Testis (tissue), 3 donors: ENCODE measurements around the gene RNF149. TPM values are rescaled to one million over a fixed set of nuclear protein-coding genes. Genes with fewer than 3 reads are reported as not detected.

Experiments
- DNase-seq: peaks from one replicate; pipeline ENCODE4 v3.0.0-alpha.2; 2019
- H3K27ac ChIP-seq, 2 donors: fragments of 200-600 bp; sonication (generic); one replicate each; pipeline ENCODE4 v1.5.1; 2019
- H3K27me3 ChIP-seq: fragments of 200-600 bp; sonication (generic); one replicate; pipeline ENCODE4 v1.5.1; 2019
- H3K36me3 ChIP-seq: fragments of 200-600 bp; sonication (generic); one replicate; pipeline ENCODE4 v1.5.1; 2017; ENCODE audit warnings: low read depth; ENCODE audit errors: missing control alignments
- H3K4me1 ChIP-seq: fragments of 200-600 bp; sonication (generic); one replicate; pipeline ENCODE4 v1.5.1; 2019
- H3K4me3 ChIP-seq, 2 donors: fragments of 200-600 bp; sonication (generic); one replicate each; pipeline ENCODE4 v1.5.1; 2017 to 2019
- H3K9me3 ChIP-seq: fragments of 200-600 bp; sonication (generic); one replicate; pipeline ENCODE4 v1.5.1; 2017
- POLR2A ChIP-seq: fragments of 450-650 bp; IDR thresholded peaks from one replicate; pipeline ENCODE4 v1.6.1; 2017; ENCODE audit warnings: antibody characterized with exemption, mild to moderate bottlenecking, moderate library complexity
- WGBS, 2 donors: methylation state at CpG; one replicate each; pipeline ENCODE4 v1.1.5; 2018; 5-methylcytosine and 5-hydroxymethylcytosine counted together
- intact Hi-C: fragments of 100-400 bp; cut with DNase I; formaldehyde crosslinking; loops from one replicate; pipeline ENCODE4 v1.15.1; 2023; ENCODE audit warnings: low total_unique reads
- polyA plus RNA-seq: library from polyadenylated mRNA; stranded (reverse); fragments of 350-450 nt; fragmentation: Illumina TruSeq; extraction: RNeasy Lipid Tissue Mini Kit (QIAGEN cat#74804); gene quantifications from one replicate; pipeline ENCODE4 v1.2.3, GENCODE V29; 2014; ENCODE audit warnings: low read depth, low replicate concordance; ENCODE audit not compliant: insufficient read depth
- total RNA-seq, 2 donors: library from RNA; depleted of rRNA; stranded (reverse); fragments of >200 nt; gene quantifications; one replicate each; pipeline ENCODE4 v1.2.3, GENCODE V29; 2016
- TF ChIP-seq, protein P1 (sequence below), 3 experiments: fragments of 450-650 bp in 2 of 3; fragments of 200-600 bp in 1 of 3; sonication (generic) in 1 of 3; IDR thresholded peaks; one replicate each; pipeline ENCODE4 v1.5.1; 2016 to 2019; ENCODE audit warnings: antibody characterized with exemption in 3 of 3, mild to moderate bottlenecking in 2 of 3, moderate library complexity in 1 of 3

RNF149 gene
- total and polyA plus RNA-seq, 3 donors from 2014 or later = 58.0 to 107 (median 95.0) TPM

DNA sequence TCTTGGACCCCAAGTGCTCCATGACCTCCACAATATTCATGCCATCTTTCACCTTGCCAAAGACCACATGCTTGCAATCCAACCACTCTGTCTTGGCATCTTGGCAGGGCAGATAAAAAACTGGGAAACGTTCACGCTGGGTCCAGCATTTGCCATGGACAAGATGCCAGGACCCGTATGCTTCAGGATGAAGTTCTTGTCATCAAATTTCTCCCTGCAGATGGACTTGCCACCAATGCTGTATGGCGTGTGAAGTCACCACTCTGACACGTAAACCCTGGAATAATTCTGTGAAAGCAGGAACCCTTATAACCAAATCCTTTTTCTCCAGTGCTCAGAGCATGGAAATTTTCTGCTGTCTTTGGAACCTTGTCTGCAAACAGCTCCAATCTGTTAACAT lies 34.4 kb downstream of the RNF149 start:
- Histone ChIP-seq H3K4me1 (no peaks in the 10 kb centered on the region), H3K36me3 (no peaks in the 10 kb centered on the region), H3K27me3 (no peaks in the 10 kb centered on the region), H3K27ac (no peak overlapping the region), H3K4me3 (no peak overlapping the region), H3K9me3 (no peaks in the 10 kb centered on the region)
- TF ChIP-seq, protein P1, sequence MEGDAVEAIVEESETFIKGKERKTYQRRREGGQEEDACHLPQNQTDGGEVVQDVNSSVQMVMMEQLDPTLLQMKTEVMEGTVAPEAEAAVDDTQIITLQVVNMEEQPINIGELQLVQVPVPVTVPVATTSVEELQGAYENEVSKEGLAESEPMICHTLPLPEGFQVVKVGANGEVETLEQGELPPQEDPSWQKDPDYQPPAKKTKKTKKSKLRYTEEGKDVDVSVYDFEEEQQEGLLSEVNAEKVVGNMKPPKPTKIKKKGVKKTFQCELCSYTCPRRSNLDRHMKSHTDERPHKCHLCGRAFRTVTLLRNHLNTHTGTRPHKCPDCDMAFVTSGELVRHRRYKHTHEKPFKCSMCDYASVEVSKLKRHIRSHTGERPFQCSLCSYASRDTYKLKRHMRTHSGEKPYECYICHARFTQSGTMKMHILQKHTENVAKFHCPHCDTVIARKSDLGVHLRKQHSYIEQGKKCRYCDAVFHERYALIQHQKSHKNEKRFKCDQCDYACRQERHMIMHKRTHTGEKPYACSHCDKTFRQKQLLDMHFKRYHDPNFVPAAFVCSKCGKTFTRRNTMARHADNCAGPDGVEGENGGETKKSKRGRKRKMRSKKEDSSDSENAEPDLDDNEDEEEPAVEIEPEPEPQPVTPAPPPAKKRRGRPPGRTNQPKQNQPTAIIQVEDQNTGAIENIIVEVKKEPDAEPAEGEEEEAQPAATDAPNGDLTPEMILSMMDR (IDR thresholded peaks at IDR 0.05) = no peak
- no peak for TF ChIP-seq POLR2A
- intact Hi-C loops = no loop called here
- DNase-seq = no peak
- WGBS, 2 donors = 88 to 94% methylated on average over 5 of the region's 5 CpGs

DNA sequence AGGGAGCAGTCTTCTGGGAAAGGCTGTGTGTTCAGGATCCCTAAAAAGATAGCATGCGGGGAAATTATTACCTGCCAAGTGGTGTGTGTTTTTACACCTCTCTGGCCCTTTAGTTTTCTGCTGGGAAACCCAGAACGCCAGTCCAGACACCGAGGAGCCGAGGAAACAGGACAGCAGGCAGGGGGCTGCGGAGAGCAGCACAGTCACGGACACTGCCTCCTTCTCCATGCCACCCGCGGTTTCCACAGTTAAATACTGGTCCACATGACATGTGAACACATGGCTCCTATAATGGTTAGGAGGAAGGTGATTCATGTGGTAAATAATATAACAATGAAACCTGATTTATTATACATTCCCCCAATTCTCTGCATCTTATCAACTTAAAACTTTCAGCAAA lies 35.4 kb downstream of the RNF149 start:
- Histone ChIP-seq H3K36me3 (no peaks in the 10 kb centered on the region), H3K4me3 (no peak overlapping the region), H3K27ac (no peak overlapping the region), H3K9me3 (no peaks in the 10 kb centered on the region), H3K4me1 (no peaks in the 10 kb centered on the region), H3K27me3 (no peaks in the 10 kb centered on the region)
- DNase-seq = no peak
- no peak for TF ChIP-seq POLR2A
- TF ChIP-seq, protein P1 (IDR thresholded peaks at IDR 0.05) = no peak
- intact Hi-C loops = no loop called here
- 74 to 79% methylated on average over 8 of the region's 8 CpGs for WGBS, 2 donors

DNA sequence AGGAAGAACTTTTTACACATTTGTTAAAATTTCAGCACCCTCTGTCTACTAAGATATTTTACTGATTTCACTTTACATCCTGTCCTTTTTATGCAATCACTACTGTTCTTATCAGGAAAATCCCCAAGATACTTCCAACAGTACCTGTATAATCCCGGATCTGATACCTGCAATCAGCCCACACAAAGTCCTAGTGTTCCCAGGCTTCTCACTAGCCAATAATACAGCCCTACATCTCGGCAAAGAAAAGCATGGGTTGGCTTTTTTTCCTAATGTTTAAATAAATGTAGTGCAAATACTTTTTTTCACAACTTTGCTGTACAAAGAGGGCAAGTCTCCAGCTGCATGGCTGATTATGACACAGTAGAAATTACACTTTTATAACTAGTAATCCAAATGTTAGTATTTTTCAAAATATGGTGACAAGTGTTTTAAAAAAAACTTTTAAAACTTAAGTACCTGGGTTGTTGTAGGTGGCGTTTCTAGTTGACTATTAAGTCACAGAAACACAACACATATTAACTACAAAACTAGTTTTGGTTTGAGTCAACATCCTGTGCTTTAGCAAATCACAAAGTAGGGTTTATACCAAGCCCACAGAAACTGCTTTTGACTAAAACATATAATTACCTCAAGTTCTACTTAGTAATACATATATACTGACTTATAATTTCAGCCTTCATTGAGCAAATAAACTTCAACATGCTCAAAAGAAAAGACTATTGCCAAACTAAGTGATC lies 36.3 kb downstream of the RNF149 start:
- no peaks in the 10 kb centered on the region for H3K36me3 ChIP-seq
- no peak for DNase-seq
- no peak overlapping the region for H3K27ac ChIP-seq
- TF ChIP-seq, protein P1 (IDR thresholded peaks at IDR 0.05) = no peak
- no peak for TF ChIP-seq POLR2A
- WGBS, 2 donors = 75 to 82% methylated on average over 3 of the region's 3 CpGs
- no peak overlapping the region for H3K4me3 ChIP-seq
- H3K9me3 ChIP-seq = no peaks in the 10 kb centered on the region
- intact Hi-C loops = no loop called here
- H3K4me1 ChIP-seq = no peaks in the 10 kb centered on the region
- H3K27me3 ChIP-seq = no peaks in the 10 kb centered on the region

DNA sequence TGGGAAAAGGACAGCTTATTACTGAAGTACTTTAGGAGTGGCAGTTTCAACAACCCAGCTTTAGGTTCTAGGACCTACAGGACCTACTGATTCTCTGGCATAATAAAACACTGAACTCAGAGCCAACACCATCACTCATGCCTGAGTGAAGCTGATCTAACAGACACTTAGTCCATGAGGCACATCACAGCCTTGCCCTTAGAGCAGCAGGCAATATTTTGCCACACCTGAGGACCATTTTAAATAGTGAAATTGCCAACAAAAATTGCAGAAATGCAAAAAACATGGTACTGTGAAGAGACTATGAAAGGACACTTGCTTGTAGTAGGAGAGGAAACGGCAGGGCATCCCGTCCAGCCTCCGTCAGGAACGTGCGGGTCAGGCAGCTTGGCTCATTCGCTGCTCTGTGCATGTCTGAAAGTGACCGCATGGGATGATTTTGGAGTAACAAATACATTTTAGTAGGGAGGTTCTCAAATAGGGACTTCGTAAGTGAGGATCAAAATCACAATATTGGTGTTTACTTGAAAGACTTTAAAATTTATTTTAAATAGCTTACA lies 37.7 kb downstream of the RNF149 start:
- H3K4me1 ChIP-seq = no peaks in the 10 kb centered on the region
- WGBS, 2 donors = 87 to 88% methylated on average over 8 of the region's 8 CpGs
- DNase-seq = no peak
- intact Hi-C loops = no loop called here
- H3K9me3 ChIP-seq = no peaks in the 10 kb centered on the region
- no peak overlapping the region for H3K27ac ChIP-seq
- no peak overlapping the region for H3K4me3 ChIP-seq
- TF ChIP-seq, protein P1 (IDR thresholded peaks at IDR 0.05) = no peak
- TF ChIP-seq POLR2A = no peak
- H3K27me3 ChIP-seq = no peaks in the 10 kb centered on the region
- H3K36me3 ChIP-seq = no peaks in the 10 kb centered on the region
